Measurements from ENCODE around the gene ATF6.

The ATF6 gene

DNA sequence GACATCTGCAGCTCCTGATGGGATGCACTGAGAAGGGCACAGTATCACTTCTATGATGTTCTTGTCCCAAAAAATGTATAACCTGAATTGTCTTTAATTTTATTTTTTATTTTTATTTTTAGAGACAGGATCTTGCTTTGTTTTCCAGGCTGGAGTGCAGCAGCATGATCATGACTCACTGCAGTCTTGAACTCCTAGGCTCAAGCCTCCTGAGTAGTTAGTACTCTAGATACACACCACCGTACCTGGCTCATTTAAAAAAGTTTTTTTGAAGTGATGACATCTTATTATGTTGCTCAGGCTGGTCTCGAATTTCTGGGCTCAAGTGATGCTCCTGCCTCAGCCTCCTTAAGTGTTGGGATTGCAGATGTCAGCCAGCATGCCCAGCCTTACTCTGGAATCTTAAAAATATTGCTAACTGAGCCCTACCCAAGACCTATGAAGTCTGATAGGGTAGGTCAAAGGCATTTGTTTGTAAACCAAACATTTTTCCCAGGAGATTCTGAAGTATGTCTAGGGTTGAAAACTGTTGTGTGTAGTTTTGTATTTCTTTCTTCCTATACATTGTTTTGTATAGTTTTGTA is 68.9 kb downstream of the ATF6 start:
- DNase-seq (ENCODE audit: low spot score) = no peak

- no peak for DNase-seq (ENCODE audit: low spot score)
Observed at GRCh38 chr1:161836018-161836417, 69.9 kb downstream of the ATF6 start.

DNA sequence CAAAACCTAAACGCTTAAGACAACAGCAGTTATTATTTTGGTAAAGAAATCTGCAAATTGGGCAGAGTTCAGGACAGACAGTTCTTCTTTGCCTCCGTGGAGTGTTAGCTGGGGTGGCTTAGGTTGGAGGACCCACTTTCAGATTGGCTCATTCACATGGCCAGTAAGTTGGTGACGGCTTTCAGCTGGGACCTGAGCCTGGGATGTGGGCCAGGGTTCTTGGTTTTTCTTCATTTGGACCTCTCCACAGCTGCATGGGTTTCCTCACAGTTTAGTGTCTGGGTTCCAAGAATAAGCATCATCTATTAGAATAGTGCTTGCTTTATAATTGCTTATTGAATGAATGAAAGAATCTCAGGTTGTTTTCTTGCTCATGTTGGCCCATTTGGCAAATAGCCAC is 72.2 kb downstream of the ATF6 start:
- no peak for DNase-seq (ENCODE audit: low spot score)

DNA sequence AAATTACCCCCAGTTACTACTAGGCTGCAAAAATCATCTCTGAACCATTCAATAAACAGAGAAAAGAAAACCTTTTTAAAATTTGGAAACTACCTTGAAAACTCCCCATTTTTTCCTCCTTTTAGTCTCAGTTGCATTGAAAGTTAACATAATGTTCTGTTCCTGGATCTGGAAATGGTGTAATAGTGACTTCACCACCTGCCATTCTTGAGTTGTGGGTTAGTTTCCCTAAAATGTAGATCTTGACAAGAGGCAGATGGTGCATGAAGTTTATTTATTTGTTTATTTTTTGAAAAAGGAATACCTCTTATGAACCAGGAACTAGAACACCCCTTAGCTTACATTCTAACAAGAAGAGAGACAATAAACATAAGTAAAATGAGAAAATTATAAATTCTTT is 72.8 kb downstream of the ATF6 start:
- DNase-seq (ENCODE audit: low spot score) = no peak

GRCh38 chr1:161839591-161839990 is 73.5 kb downstream of the ATF6 start:
- no peak for DNase-seq (ENCODE audit: low spot score)

DNA sequence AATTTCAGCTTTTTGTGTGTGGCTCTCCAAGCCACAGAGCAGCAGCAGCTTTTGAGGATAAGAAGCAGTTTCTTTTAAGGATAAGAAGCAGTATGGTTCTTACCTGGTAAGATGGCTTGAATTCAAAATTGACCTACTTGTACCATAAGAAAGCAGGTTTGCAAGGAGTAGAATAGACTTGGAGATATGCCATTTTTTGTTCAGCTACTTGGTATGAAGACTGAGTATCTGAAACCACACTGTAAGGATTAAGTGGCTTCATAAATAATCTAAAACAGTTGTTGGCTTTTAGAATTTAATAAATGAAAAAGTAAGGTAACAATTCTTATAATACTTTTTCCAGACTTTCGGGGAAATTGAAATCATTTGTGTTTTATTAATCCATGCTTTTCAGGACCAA is 74.2 kb downstream of the ATF6 start:
- no peak for DNase-seq (ENCODE audit: low spot score)

DNA sequence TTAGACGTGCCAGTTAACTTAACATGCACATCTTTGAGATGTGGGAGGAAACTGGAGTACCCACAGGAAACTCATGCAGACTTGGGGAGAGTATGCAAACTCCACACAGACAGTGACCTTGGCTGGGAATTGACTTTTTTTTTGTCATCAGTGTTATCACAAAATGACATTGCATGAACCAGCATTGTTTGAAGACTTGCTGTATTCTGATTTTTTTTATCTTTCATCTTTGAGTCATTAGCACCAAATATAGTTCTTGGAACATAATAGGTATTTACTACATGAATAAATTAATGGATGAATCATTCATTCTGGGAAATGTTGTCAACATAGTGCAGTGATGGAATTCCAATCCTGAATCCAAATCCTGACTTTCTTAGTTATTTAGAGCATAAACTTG is 77.0 kb downstream of the ATF6 start:
- no peak for DNase-seq (ENCODE audit: low spot score)

GRCh38 chr1:161844696-161845095 is 78.6 kb downstream of the ATF6 start:
- no peak for DNase-seq (ENCODE audit: low spot score)

DNA sequence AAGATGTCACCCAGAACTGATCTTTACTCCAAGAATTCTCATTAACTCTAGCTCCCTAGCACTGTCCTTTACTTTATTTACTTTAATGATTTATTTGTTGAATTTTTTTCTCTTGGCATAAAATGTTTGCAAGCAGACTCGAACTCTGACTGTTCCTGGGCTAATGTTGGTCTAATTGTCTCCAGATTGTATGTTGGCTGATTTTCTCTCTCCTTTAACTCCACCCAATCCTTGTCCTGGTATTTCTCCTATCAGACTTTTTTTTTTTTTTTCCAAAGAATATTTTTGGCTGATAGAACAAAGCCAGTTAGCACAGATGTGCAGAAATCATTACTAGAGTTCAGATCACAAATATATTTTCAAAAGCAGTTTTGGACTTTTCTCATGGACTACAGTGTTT is 82.6 kb downstream of the ATF6 start:
- DNase-seq (ENCODE audit: low spot score) = no peak

DNA sequence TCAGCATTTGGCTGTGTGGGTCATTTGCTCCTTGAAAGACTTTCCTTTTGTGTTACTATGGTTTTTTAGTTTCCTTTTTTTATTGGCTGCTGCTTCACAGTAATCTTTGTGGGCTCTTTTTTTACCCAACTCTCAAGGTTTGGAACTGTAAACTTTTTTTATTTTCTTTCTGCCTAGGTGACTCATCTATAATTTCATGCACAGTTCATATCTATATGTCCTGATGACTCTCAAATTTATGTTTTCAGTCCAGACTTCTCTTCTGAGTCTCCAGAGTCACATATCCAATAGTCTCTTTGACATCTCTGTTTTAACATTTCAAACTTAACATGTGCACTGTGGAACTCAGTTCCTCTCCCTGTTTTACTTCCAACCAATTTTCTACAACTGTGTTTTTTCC is 83.4 kb downstream of the ATF6 start:
- DNase-seq (ENCODE audit: low spot score) = no peak

DNA sequence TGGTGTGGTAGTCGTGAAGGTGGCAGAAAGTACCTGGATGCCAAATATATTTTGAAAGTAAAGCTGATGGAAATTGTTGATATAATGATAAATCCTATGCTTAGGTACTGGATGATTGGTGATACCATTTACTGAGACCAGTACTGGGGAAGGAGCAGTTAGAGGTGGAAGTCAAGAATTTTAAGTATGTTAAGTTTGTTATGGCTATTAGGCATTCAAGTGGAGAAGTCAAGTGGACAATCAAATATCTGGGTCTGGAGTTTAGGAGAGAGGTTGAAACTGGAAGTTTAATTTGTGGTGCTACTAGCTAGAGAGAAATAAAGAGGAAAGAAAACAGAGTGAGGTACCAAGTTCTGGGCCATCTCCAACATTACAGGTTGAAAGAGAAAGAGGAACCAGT is 89.1 kb downstream of the ATF6 start:
- no peak for DNase-seq (ENCODE audit: low spot score)

GRCh38 chr1:161858271-161858670 is 92.2 kb downstream of the ATF6 start:
- DNase-seq (ENCODE audit: low spot score) = no peak

DNA sequence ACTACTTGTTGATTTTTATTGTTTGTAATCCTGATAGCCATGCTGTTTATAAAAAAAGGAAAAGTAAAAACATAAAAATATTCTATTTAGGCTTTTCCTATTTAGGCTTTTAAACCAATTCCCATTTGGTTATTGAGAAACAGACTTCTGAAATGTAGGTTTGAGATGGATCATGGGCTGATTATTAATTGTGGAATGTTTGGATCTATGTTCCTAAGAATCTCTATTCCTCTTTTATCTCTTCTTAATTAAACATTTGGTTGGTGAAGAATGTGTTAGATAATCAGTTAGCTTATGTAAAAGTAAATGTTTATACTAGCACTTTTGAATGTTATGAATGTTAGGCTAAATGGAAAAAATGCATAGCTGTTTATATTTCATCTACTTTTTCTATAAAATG is 97.4 kb downstream of the ATF6 start:
- DNase-seq (ENCODE audit: low spot score) = no peak

- no peak for DNase-seq (ENCODE audit: low spot score)
Observed at GRCh38 chr1:161864577-161864976, 98.5 kb downstream of the ATF6 start.

DNA sequence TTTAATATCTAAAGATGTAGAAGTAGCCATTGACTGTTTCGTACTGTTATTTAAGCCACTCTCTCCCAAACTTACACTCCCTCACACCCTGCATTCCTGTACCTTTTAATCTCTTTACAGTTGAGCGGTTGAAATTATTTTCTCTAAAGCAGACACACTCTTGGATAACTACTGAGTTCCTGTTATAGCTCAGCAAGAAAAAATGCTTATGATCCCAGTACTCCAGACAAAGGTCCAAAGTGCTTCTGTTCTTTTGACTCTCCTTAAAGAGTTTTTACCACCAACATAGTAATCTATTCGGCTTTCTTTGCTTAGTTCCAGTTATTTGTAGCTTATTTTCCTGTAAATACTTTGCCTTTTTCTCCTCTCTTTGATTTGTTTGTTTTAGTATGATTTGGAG is 100.1 kb downstream of the ATF6 start:
- DNase-seq (ENCODE audit: low spot score) = no peak

GRCh38 chr1:161868832-161869231 is 102.7 kb downstream of the ATF6 start:
- DNase-seq (ENCODE audit: low spot score) = no peak

GRCh38 chr1:161869291-161869690 is 103.2 kb downstream of the ATF6 start:
- no peak for DNase-seq (ENCODE audit: low spot score)

DNA sequence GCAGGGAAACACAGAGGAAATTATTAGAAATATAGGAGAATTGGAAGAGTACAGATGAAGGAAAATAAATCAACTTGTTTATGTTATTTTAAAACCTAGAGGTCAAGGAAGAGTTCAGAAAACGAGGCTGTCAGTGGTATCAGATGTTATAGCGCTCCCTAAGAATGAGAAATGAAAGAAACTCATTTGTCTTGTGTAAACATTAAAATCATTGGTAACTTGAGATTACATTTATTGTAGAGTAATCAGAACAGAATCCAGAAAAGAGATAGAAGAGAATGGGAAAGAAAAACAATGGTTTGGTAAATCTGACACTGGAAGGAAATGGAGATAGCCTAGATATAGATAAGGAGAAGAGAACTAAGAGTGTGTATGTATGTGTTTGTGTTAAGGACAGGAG is 106.4 kb downstream of the ATF6 start:
- DNase-seq (ENCODE audit: low spot score) = no peak

DNA sequence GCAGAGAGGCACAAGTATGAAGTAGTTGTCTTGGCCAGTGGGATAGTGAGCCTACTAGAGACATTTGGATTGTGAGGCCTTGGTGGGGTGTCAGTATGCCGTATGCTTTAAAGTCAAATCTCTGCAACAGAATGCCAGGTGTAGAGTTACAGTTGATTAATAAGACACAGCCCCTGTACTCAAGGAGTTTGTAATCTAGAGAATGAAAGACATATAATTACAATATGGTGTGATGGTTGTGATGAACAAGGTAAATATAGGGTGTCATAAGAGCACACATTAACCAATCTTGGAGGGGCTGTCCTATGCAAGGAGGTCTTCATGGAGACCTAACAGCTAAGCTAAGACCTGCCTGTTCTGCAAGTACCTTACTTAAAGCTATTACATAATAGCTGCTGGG is 113.1 kb downstream of the ATF6 start:
- no peak for DNase-seq (ENCODE audit: low spot score)

DNA sequence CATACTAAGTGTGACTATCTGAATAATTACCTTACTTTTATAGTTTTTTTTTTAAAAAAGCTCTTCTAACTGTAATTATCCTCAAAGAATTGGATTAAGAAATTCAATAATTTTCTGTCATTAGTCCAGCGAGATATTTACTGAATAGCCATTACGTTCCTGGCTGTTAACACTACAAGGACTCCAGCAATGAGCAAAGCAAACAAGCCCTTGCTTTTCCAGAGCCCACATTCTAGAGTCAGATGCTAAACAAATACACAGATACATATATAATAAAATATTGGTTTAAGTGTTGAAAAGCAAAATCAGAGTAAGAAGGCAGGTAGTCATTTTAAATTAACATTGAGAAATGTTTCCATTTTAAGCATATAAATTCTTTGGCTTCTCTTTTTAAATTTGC is 118.4 kb downstream of the ATF6 start:
- no peak for DNase-seq (ENCODE audit: low spot score)

GRCh38 chr1:161885003-161885402 is 118.9 kb downstream of the ATF6 start:
- no peak for DNase-seq (ENCODE audit: low spot score)

DNA sequence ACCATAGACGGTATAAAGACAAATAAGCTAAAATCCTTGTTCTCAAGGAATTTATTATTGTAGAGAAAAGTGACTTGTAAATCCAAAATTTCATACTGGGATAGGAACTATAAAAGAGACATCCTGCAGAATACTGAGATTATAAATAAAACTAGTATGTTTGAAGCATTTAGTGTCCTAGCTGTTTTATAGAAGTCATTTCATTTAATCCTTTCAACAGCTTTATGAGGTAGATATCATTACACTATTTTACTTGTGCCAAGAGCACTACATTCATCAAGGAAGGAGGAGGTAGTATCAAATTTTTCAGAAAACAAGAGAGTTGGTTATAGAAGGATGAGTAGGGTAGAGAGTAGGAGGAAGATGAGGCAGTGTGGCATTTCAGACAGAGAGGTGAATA is 119.6 kb downstream of the ATF6 start:
- no peak for DNase-seq (ENCODE audit: low spot score)

- no peak for DNase-seq (ENCODE audit: low spot score)
Observed at GRCh38 chr1:161886589-161886988, 120.5 kb downstream of the ATF6 start.

DNA sequence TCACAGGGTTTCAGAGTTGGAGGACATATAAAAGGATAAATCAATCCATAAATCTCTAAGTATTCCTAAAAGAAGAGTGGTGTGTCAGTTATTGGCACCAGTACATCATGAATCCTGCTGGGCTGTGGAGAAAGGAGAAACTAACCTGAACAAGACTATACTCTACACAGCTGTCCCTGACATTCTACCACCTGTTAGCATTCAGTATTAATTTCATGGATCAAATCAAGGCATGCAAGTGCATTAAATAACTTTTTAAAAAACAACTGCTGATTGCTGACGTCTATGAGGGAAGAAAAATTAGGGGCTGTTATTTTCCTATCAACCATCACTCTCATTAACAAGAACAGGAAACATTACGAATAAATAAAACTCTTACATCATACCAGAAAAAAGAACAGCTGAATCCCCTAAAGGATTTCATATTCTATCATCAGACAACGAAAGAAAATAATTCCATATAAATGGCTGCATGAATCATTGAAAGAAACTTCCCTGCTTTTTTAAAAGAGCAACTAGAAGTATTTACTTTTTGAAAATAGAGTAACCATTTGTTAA is 121.7 kb downstream of the ATF6 start:
- no peak for DNase-seq (ENCODE audit: low spot score)

- no peak for DNase-seq (ENCODE audit: low spot score)
Observed at GRCh38 chr1:161890574-161890973, 124.5 kb downstream of the ATF6 start.

Measured in LoVo (cell line).